RWPE2 (cell line): ENCODE measurements around the gene ZNF451.
A peak's percentile ranks its signal among the peaks of the same experiment; 100 is the strongest.

ENCODE experiments used
- ATAC-seq: fragments of 200-7000 bp; cut with Tn5 transposase; 3 replicates; pipeline ENCODE4 v1.9.1; 2021; ENCODE audit warnings: low read depth
- DNase-seq: peaks from one replicate; pipeline ENCODE4 v3.0.0-alpha.2; 2020; ENCODE audit warnings: low spot score
- H3K27ac ChIP-seq: fragments of 450-650 bp; 2 replicates; pipeline ENCODE4 v1.5.1; 2017; ENCODE audit warnings: mild to moderate bottlenecking; ENCODE audit not compliant: poor library complexity, severe bottlenecking
- H3K27me3 ChIP-seq: fragments of 250-450 bp; sonication (Bioruptor Pico); 2 replicates; pipeline ENCODE4 v1.5.1; 2021; ENCODE audit warnings: mild to moderate bottlenecking, moderate library complexity; ENCODE audit not compliant: insufficient read depth, poor library complexity, severe bottlenecking
- H3K36me3 ChIP-seq: fragments of 250-450 bp; sonication (Bioruptor Pico); 2 replicates; pipeline ENCODE4 v1.5.1; 2020; ENCODE audit warnings: low read depth, mild to moderate bottlenecking, moderate library complexity
- H3K4me1 ChIP-seq: fragments of 250-450 bp; sonication (Bioruptor Pico); 2 replicates; pipeline ENCODE4 v1.5.1; 2021; ENCODE audit warnings: mild to moderate bottlenecking, moderate library complexity; ENCODE audit not compliant: insufficient read depth, poor library complexity, severe bottlenecking
- H3K4me3 ChIP-seq: fragments of 250-450 bp; sonication (Bioruptor Pico); 2 replicates; pipeline ENCODE4 v1.5.1; 2021; ENCODE audit warnings: mild to moderate bottlenecking, moderate library complexity; ENCODE audit not compliant: severe bottlenecking
- H3K9me3 ChIP-seq: fragments of 250-450 bp; sonication (Bioruptor Pico); 2 replicates; pipeline ENCODE4 v1.5.1; 2021; ENCODE audit warnings: mild to moderate bottlenecking, moderate library complexity; ENCODE audit not compliant: severe bottlenecking
- CTCF ChIP-seq: fragments of 450-650 bp; IDR thresholded peaks from one replicate; pipeline ENCODE4 v1.5.1; 2017; ENCODE audit warnings: mild to moderate bottlenecking, moderate library complexity; ENCODE audit not compliant: poor library complexity, severe bottlenecking

Gene ZNF451

GRCh38 chr6:57195457-57195856, 105.5 kb downstream of the ZNF451 start:
- Histone ChIP-seq H3K4me3 (no peak overlapping the region), H3K27me3 (no peaks in the 10 kb centered on the region), H3K9me3 (no peaks in the 10 kb centered on the region), H3K27ac (no peak overlapping the region), H3K36me3 (peaks cover 59% of the 10 kb centered on the region), H3K4me1 (no peaks in the 10 kb centered on the region)
- ATAC-seq (no peak), DNase-seq (no peak)
- TF ChIP-seq CTCF: no peak

- TF ChIP-seq CTCF: no peak
- no peaks in the 10 kb centered on the region for H3K9me3 ChIP-seq
- DNase-seq (no peak), ATAC-seq (no peak)
- H3K4me3 ChIP-seq: no peak overlapping the region
- H3K27ac ChIP-seq: no peak overlapping the region
- no peaks in the 10 kb centered on the region for H3K27me3 ChIP-seq
- no peaks in the 10 kb centered on the region for H3K4me1 ChIP-seq
- H3K36me3 ChIP-seq: peaks cover 25% of the 10 kb centered on the region
Observed at GRCh38 chr6:57198926-57199636, 109.1 kb downstream of the ZNF451 start.

GRCh38 chr6:57201718-57202117, 111.7 kb downstream of the ZNF451 start:
- Histone ChIP-seq H3K9me3 (no peaks in the 10 kb centered on the region), H3K4me1 (no peaks in the 10 kb centered on the region), H3K27ac (no peak overlapping the region), H3K4me3 (no peak overlapping the region), H3K27me3 (no peaks in the 10 kb centered on the region), H3K36me3 (peaks cover 16% of the 10 kb centered on the region)
- ATAC-seq: no peak
- DNase-seq: no peak
- TF ChIP-seq CTCF: no peak

- Histone ChIP-seq H3K27ac (no peak overlapping the region), H3K4me1 (no peaks in the 10 kb centered on the region), H3K4me3 (no peak overlapping the region), H3K9me3 (no peaks in the 10 kb centered on the region), H3K36me3 (peaks cover 17% of the 10 kb centered on the region), H3K27me3 (no peaks in the 10 kb centered on the region)
- ATAC-seq: no peak
- no peak for TF ChIP-seq CTCF
- DNase-seq: no peak
Observed at GRCh38 chr6:57205550-57206328, 115.8 kb downstream of the ZNF451 start.

- Histone ChIP-seq H3K4me1 (no peaks in the 10 kb centered on the region), H3K27me3 (no peaks in the 10 kb centered on the region), H3K9me3 (no peaks in the 10 kb centered on the region), H3K4me3 (no peak overlapping the region), H3K36me3 (peaks cover 17% of the 10 kb centered on the region), H3K27ac (no peak overlapping the region)
- ATAC-seq (peak; percentile 66; the same call in 1 of the 3 replicates), DNase-seq (no peak)
- TF ChIP-seq CTCF: no peak
Observed at GRCh38 chr6:57207141-57207540, 117.2 kb downstream of the ZNF451 start.
